ENCODE data around the gene WNT9A. TPM values are rescaled to one million over a fixed set of nuclear protein-coding genes. Genes with fewer than 3 reads are reported as not detected.

Gene WNT9A
- total RNA-seq, 1 donor from 2014 or later: 2.1 TPM

GRCh38 chr1:227917081-227917950 is 30.4 kb downstream of the WNT9A start:
- no peaks in the 10 kb centered on the region for H3K27me3 ChIP-seq (ENCODE audit: control insufficient read depth in 3 of 3, insufficient read depth in 3 of 3, low read length in 3 of 3)
- no peaks in the 10 kb centered on the region for H3K9me3 ChIP-seq (ENCODE audit: control insufficient read depth in 3 of 3, low read length in 3 of 3)
- no peak overlapping the region for H3K9ac ChIP-seq (ENCODE audit: low read depth in 1 of 3, low read length in 3 of 3)
- peaks cover 13 to 22% (median 14%) of the 10 kb centered on the region in 3 donors for H3K36me3 ChIP-seq (ENCODE audit: control insufficient read depth in 3 of 3, insufficient read depth in 3 of 3, low read length in 3 of 3)
- no peak overlapping the region for H3K4me3 ChIP-seq (ENCODE audit: low read length in 3 of 3)
- peaks cover 0 to 2% (median 2%) of the 10 kb centered on the region in 3 donors for H3K4me1 ChIP-seq (ENCODE audit: control insufficient read depth in 3 of 3, insufficient read depth in 3 of 3, low read length in 3 of 3)
- no peak overlapping the region for H3K27ac ChIP-seq (ENCODE audit: low read depth, low read length)

- Histone ChIP-seq H3K9ac (ENCODE audit: low read depth in 1 of 3, low read length in 3 of 3) (no peak overlapping the region), H3K27me3 (ENCODE audit: control insufficient read depth in 3 of 3, insufficient read depth in 3 of 3, low read length in 3 of 3) (no peaks in the 10 kb centered on the region), H3K27ac (ENCODE audit: low read depth, low read length) (no peak overlapping the region), H3K9me3 (ENCODE audit: control insufficient read depth in 3 of 3, low read length in 3 of 3) (no peaks in the 10 kb centered on the region), H3K36me3 (ENCODE audit: control insufficient read depth in 3 of 3, insufficient read depth in 3 of 3, low read length in 3 of 3) (peaks cover 11 to 17% (median 13%) of the 10 kb centered on the region in 3 donors), H3K4me1 (ENCODE audit: control insufficient read depth in 3 of 3, insufficient read depth in 3 of 3, low read length in 3 of 3) (peaks cover 0 to 2% (median 2%) of the 10 kb centered on the region in 3 donors), H3K4me3 (ENCODE audit: low read length in 3 of 3) (no peak overlapping the region)
Measured at GRCh38 chr1:227916655-227917054, 31.1 kb downstream of the WNT9A start.

GRCh38 chr1:227915564-227916553 is 31.9 kb downstream of the WNT9A start:
- no peak overlapping the region for H3K27ac ChIP-seq (ENCODE audit: low read depth, low read length)
- H3K4me1 ChIP-seq (ENCODE audit: control insufficient read depth in 3 of 3, insufficient read depth in 3 of 3, low read length in 3 of 3): peaks cover 0 to 2% (median 2%) of the 10 kb centered on the region in 3 donors
- no peaks in the 10 kb centered on the region for H3K9me3 ChIP-seq (ENCODE audit: control insufficient read depth in 3 of 3, low read length in 3 of 3)
- no peak overlapping the region for H3K4me3 ChIP-seq (ENCODE audit: low read length in 3 of 3)
- H3K27me3 ChIP-seq (ENCODE audit: control insufficient read depth in 3 of 3, insufficient read depth in 3 of 3, low read length in 3 of 3): no peaks in the 10 kb centered on the region
- peaks cover 3 to 9% (median 6%) of the 10 kb centered on the region in 3 donors for H3K36me3 ChIP-seq (ENCODE audit: control insufficient read depth in 3 of 3, insufficient read depth in 3 of 3, low read length in 3 of 3)
- no peak overlapping the region for H3K9ac ChIP-seq (ENCODE audit: low read depth in 1 of 3, low read length in 3 of 3)

- Histone ChIP-seq H3K9ac (ENCODE audit: low read depth in 1 of 3, low read length in 3 of 3) (no peak overlapping the region), H3K4me1 (ENCODE audit: control insufficient read depth in 3 of 3, insufficient read depth in 3 of 3, low read length in 3 of 3) (peaks cover 0 to 2% (median 2%) of the 10 kb centered on the region in 3 donors), H3K4me3 (ENCODE audit: low read length in 3 of 3) (no peak overlapping the region), H3K27ac (ENCODE audit: low read depth, low read length) (no peak overlapping the region), H3K27me3 (ENCODE audit: control insufficient read depth in 3 of 3, insufficient read depth in 3 of 3, low read length in 3 of 3) (peaks cover 0 to 3% (median 0%) of the 10 kb centered on the region in 3 donors), H3K36me3 (ENCODE audit: control insufficient read depth in 3 of 3, insufficient read depth in 3 of 3, low read length in 3 of 3) (peaks cover 0 to 6% (median 3%) of the 10 kb centered on the region in 3 donors), H3K9me3 (ENCODE audit: control insufficient read depth in 3 of 3, low read length in 3 of 3) (no peaks in the 10 kb centered on the region)
Measured at GRCh38 chr1:227914801-227915563, 32.8 kb downstream of the WNT9A start.

GRCh38 chr1:227913764-227914721 is 33.7 kb downstream of the WNT9A start:
- Histone ChIP-seq H3K27ac (ENCODE audit: low read depth, low read length) (no peak overlapping the region), H3K4me1 (ENCODE audit: control insufficient read depth in 3 of 3, insufficient read depth in 3 of 3, low read length in 3 of 3) (peaks cover 0 to 2% (median 0%) of the 10 kb centered on the region in 3 donors), H3K27me3 (ENCODE audit: control insufficient read depth in 3 of 3, insufficient read depth in 3 of 3, low read length in 3 of 3) (peaks cover 0 to 3% (median 0%) of the 10 kb centered on the region in 3 donors)

GRCh38 chr1:227913396-227913763 is 34.4 kb downstream of the WNT9A start:
- no peak overlapping the region for H3K4me3 ChIP-seq (ENCODE audit: low read length in 3 of 3)
- H3K27ac ChIP-seq (ENCODE audit: low read depth, low read length): no peak overlapping the region
- H3K4me1 ChIP-seq (ENCODE audit: control insufficient read depth in 3 of 3, insufficient read depth in 3 of 3, low read length in 3 of 3): peaks cover 0 to 2% (median 0%) of the 10 kb centered on the region in 3 donors
- H3K36me3 ChIP-seq (ENCODE audit: control insufficient read depth in 3 of 3, insufficient read depth in 3 of 3, low read length in 3 of 3): peaks cover 0 to 6% (median 0%) of the 10 kb centered on the region in 3 donors
- peaks cover 0 to 3% (median 0%) of the 10 kb centered on the region in 3 donors for H3K27me3 ChIP-seq (ENCODE audit: control insufficient read depth in 3 of 3, insufficient read depth in 3 of 3, low read length in 3 of 3)
- H3K9me3 ChIP-seq (ENCODE audit: control insufficient read depth in 3 of 3, low read length in 3 of 3): no peaks in the 10 kb centered on the region
- no peak overlapping the region for H3K9ac ChIP-seq (ENCODE audit: low read depth in 1 of 3, low read length in 3 of 3)

More at GRCh38 chr1:227913764-227914721, 33.7 kb downstream of the WNT9A start:
- H3K9ac ChIP-seq (ENCODE audit: low read depth in 1 of 3, low read length in 3 of 3): no peak overlapping the region
- H3K4me3 ChIP-seq (ENCODE audit: low read length in 3 of 3): no peak overlapping the region
- H3K36me3 ChIP-seq (ENCODE audit: control insufficient read depth in 3 of 3, insufficient read depth in 3 of 3, low read length in 3 of 3): peaks cover 0 to 6% (median 0%) of the 10 kb centered on the region in 3 donors
- H3K9me3 ChIP-seq (ENCODE audit: control insufficient read depth in 3 of 3, low read length in 3 of 3): no peaks in the 10 kb centered on the region

GRCh38 chr1:227912866-227913265 is 34.9 kb downstream of the WNT9A start:
- H3K36me3 ChIP-seq (ENCODE audit: control insufficient read depth in 3 of 3, insufficient read depth in 3 of 3, low read length in 3 of 3): peaks cover 0 to 6% (median 0%) of the 10 kb centered on the region in 3 donors
- H3K27me3 ChIP-seq (ENCODE audit: control insufficient read depth in 3 of 3, insufficient read depth in 3 of 3, low read length in 3 of 3): peaks cover 0 to 3% (median 0%) of the 10 kb centered on the region in 3 donors
- H3K4me3 ChIP-seq (ENCODE audit: low read length in 3 of 3): no peak overlapping the region
- H3K9ac ChIP-seq (ENCODE audit: low read depth in 1 of 3, low read length in 3 of 3): no peak overlapping the region
- no peaks in the 10 kb centered on the region for H3K9me3 ChIP-seq (ENCODE audit: control insufficient read depth in 3 of 3, low read length in 3 of 3)
- H3K27ac ChIP-seq (ENCODE audit: low read depth, low read length): no peak overlapping the region
- peaks cover 0 to 2% (median 0%) of the 10 kb centered on the region in 3 donors for H3K4me1 ChIP-seq (ENCODE audit: control insufficient read depth in 3 of 3, insufficient read depth in 3 of 3, low read length in 3 of 3)

- H3K4me3 ChIP-seq (ENCODE audit: low read length in 3 of 3): no peak overlapping the region
- no peaks in the 10 kb centered on the region for H3K4me1 ChIP-seq (ENCODE audit: control insufficient read depth in 3 of 3, insufficient read depth in 3 of 3, low read length in 3 of 3)
- no peaks in the 10 kb centered on the region for H3K9me3 ChIP-seq (ENCODE audit: control insufficient read depth in 3 of 3, low read length in 3 of 3)
- H3K27me3 ChIP-seq (ENCODE audit: control insufficient read depth in 3 of 3, insufficient read depth in 3 of 3, low read length in 3 of 3): peaks cover 0 to 3% (median 0%) of the 10 kb centered on the region in 3 donors
- no peak overlapping the region for H3K27ac ChIP-seq (ENCODE audit: low read depth, low read length)
- no peak overlapping the region for H3K9ac ChIP-seq (ENCODE audit: low read depth in 1 of 3, low read length in 3 of 3)
- peaks cover 0 to under 1% (median 0%) of the 10 kb centered on the region in 3 donors for H3K36me3 ChIP-seq (ENCODE audit: control insufficient read depth in 3 of 3, insufficient read depth in 3 of 3, low read length in 3 of 3)
Measured at GRCh38 chr1:227911376-227911775, 36.4 kb downstream of the WNT9A start.
